Muscle of arm (tissue), 12 donors: ENCODE measurements around the gene RAB4A. TPM values are rescaled to one million over a fixed set of nuclear protein-coding genes. Genes with fewer than 3 reads are reported as not detected.
"Not testable (repeated sequence)": the region's sequence is repeated elsewhere in the genome, so short reads cannot be mapped to it uniquely, and the experiment has no call there.

Experiments
- DNase-seq: peaks from one replicate; pipeline ENCODE4 v3.0.0-alpha.2; 2013
- polyA plus RNA-seq, 12 donors: library from polyadenylated mRNA; unstranded; fragments of 120-200 nt; gene quantifications; one replicate each; pipeline ENCODE4 v1.2.1, GENCODE V29; 2013; ENCODE audit not compliant: insufficient read length in 12 of 12

RAB4A gene
- polyA plus RNA-seq, 12 donors = 37.2 to 64.2 (median 51.7) TPM; not detected in 1

DNA sequence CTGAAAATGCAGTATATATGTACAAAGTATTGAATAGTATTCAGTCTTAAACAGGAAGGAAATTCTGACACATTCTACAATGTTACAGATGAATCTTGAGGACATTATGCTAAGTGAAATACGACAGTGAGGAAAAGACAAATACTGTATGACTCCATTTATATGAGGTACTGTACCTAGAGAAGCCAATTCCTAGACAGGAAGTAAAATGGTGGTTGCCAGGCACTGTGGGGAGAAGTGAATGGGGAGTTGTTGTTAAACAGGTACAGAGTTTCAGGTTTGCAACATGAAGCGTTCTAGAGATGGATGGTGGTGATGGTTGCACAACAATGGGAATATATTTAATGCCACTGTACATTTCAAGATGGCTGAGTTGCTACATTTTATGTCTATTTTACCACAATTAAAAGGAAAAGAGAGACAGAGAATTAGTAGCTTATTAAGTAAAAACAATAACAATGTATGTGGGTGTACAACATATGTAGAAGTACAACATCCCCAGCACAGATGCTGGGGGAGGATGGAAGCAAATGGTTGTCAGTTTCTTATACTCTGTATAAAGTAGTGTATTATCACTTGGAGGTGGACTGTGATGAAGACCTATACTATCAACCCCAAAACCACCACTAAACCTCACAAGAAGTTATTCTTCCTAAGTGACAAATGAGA is 3.9 kb upstream of the RAB4A start:
- DNase-seq = no peak

DNA sequence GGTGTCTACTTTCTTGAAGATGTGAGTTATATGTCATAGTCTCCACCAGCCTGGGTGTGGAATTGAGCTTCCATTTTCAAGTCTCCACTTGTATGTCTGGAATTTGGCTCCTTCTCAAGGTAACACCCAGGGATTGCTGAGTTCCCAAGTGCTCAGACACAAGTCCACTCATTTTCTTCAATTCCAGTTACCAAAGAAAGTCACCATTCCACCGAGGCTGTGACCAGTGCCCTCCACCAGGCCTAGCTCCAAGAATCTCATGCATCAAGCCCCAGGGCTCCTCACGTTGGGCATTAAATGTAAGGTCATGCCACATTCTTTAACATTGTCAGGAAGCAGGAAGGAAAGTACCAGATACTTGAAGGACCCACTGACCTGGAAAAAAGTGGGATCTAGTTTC is 2.4 kb upstream of the RAB4A start:
- no peak for DNase-seq

DNA sequence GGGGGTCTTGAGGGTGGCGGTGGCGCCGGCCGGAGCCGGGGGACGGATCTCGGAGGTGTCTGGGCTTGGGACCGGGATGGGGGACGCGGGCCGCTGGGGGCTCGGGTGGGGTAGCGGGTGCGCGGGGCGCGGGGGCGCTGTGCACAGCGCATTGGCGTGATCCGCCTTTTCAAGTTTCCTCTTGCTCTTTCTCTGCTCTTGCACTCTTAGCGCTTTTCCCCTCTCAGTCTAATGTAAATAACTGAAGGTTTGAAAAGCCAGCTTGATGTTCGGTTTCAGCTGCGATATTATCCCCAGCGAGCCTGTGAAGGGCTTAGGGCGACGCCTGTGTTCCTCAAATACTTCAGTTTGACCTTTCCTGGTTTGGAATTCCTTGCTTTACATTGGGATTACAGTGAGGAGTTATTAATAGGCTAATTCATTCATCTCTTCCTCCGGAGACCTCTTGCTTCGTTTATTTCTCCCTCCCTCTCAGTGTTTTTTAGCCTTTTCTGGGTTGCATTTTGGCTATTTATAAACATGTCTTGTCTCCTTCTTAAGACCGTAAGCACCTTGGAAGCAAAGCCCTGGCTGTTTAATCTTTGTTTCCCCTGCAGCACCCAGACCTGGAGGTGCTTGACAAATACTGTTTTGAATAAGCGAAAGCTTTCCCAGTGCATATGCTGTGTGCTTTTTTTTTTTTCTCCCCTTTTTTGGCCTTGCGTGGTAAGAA is 693 bp downstream of the RAB4A start:
- DNase-seq = peak; percentile 49

DNA sequence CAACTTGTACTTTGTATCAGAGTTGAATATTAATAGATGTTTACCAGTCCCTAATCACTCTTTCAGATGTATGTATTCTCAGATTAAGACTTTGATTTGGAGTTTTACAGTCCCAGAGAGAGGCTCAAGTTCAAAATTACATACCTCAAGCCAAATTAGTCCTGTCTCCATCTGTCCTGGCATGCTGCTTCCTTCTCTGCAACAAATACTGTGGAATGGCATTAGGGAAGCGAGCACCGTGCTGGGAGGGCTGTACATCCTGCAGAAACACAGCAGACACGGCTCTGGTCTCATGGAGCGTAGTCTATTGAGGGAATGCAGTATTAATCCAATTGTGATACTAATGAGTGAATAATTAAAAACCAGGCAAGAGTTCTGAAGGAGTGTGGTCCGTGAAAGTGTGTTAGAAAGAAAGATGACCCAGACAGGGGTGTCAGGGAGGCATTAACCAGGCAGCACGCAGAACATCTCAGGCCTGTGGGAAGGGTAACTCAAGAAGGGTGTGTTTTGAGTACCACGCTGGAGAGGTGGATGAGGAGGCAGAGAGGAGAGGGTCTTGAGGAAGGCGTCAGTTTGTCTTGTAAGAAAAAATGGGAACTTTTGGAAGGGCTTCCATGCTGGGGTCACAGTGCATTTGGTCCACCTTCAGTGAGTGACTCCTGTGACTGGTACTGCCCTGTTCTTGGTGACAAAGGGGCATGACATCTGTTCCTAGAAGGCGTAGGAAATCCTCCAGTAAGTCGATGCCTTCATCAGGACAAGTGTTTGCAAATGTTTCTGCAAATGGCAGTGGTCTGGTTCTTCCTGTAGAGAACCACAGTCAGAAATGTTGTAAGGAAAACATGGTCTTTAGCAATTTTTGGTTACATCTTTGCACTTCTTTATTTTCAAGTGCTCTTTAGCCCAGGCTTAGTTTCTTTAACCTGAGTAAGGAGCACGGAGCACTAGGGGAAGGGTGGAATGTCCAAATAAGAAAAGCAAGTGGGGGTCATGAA is 1.6 kb downstream of the RAB4A start:
- DNase-seq = no peak

DNA sequence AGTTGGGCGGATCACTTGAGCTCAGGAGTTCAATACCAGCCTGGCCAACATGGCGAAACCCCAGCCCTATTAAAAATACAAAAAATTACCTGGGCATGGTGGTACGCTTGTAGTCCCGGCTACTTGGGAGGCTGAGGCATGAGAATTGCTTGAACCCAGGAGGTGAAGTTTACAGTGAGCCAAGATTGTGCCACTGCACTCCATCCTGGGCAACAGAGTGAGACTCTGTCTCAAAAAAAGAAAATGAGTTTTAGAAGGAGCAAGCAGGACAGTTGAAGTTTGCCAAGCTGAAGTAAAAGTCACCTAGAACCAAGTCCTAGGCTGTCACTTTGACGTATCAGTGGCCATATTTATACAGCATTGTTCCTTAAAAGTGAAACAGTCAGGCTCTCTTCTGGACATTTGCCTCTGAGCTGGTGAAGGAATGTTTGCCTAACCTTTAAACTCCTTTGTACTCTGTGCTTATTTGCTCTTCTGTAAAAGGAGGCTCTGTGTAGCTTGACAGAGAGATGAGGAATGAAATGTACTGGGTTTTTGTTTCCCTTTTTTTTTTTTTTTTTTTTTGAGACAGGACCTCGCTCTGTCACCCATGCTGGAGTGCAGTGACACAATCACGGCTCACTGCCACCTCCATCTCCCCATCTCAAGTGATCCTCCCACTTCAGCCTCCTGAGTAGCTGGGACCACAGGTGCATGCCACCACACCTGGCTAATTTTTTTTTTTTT is 2.8 kb downstream of the RAB4A start:
- DNase-seq = no peak

DNA sequence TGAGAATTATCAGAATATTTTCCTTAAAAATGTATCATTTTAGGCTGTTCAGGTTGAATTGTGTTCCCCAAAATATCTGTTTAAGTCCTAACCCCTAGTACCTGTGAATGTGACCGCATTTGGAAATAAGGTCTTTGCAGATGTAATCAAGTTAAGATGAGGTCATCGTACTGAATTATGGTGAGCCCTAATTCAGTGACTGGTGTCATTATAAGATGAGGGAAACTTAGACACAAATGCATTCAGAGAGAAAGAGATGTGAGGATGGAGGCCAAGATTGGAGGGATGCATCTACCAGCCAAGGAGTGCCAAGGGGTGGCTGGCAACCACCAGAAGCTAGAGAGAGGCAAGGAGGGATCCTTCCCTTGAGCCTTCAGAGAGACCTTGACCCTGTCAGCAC is 4.1 kb downstream of the RAB4A start:
- DNase-seq = no peak

DNA sequence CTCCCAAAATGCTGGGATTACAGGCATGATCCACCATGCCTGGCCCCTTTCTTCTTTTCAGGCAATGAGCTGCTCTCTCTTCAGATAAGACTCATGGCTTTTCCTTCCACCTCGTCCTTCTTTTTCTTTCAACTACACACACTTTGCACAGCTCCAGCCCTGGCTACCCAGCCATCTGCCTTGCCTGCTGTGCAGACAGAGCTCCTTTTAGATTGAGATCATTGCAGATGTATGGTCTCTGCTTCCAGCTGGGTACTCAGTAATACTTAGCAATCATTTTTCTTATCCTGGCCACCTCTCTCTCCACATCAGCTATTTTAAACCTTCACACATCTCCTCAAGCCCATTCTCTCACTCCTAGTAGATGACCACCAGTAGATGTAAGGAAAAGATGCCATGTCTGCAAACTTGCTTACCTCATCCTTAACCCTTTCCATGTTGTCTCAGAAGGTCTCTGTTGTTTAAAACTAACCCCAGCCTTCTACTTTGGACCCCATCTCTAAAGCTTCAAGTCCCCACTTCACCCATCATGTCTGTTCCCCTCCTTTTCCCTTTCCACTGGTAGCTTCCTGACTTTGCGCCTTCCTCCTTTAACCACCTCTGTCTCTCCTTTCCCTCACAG is 7.3 kb downstream of the RAB4A start:
- no peak for DNase-seq

DNA sequence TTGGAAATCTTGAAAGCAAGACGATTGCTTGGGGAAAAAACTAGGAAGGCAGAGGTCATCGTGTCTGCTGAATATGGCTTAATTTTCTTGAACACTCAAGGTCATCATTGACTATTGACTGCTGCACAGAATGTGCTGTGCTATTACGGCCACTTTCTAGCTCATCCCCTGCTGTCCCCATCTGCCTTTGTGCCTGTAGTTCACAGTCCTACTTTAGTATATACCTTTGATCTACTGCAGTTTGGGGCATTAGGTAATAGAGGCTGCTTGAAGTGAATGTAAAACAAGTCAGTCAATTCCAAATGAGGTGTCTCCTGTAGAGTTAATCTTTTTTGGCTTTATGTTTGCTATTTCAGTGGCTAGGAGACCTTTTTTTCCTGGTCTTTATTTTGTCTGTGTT is 8.3 kb downstream of the RAB4A start:
- DNase-seq = no peak

DNA sequence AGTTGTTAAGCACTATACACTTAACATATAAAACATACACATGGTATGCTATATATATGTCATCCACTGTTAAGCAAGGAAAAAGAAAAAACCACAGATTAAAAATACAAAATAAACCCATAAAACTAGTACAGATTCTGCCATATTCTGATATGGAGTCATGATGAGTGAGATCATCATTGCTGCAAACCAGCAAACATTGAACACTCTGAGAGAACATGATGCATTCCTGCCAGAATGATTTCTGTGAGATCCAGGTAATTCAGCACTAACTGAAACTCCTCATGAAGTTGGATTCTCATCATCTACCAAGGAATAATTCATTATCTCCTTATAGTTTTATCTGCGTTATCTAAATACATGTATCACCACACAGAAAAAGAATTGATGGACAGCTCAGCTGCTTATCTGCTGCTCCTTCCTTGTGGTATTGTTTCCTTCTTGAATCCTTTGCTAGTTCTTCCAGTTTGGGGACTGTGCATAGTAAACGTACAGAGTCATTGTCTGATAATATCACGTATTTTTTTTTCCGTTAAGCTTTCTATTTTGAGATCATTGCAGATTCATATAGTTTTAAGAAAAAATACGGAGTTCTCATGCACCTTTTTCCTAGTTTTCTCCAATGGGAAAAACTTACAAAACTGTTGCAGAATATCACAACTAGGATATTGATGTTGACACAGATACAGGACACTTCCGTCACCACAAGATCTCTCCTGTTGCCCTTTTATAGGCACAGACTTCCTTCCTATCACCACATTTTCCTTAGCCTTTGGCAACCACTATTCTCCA is 9.3 kb downstream of the RAB4A start:
- no peak for DNase-seq

DNA sequence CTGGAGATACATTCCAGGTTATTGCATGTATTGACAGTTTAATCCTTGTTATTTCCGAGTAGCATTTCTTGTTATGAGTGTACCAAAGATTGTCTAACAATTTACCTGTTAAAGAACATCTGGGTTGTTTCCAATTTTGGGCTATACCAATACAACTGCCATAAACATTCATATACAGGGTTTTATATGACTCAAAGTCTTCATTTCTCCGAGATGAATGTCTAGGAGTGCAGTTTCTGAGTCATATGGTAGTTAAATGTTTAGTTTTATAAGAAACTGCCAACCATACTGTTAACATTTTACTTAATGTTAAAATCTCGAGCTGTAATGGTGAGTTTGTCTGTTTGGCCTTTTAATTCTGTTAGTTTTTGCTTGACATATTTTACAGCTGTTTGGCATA is 10.0 kb downstream of the RAB4A start:
- DNase-seq = no peak

DNA sequence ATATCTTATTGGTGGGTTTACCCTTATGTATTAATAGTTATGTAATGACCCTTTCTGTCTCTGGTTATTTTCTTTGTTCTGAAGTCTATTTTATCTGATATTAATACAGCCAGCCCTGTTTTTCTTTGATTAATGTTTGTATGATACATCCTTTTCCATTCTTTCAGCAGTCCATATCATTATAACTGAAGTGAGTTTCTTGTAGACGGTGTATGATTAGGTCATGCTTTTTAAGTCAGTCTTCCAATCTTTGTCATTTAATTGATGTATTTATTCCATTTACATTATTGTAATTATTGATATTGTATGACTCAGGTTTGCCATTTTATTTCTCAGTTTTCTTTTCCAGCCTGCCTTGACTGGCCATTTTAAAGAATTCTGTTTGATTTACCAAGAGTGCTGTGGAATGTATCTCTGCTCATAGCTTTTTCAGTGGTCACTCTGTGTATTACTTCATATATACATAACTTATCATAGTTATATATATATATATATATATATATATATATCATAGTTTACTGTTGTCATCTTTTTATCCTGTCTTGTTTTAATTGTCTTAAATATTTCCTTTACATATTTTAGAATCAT is 10.5 kb downstream of the RAB4A start:
- DNase-seq = no peak

DNA sequence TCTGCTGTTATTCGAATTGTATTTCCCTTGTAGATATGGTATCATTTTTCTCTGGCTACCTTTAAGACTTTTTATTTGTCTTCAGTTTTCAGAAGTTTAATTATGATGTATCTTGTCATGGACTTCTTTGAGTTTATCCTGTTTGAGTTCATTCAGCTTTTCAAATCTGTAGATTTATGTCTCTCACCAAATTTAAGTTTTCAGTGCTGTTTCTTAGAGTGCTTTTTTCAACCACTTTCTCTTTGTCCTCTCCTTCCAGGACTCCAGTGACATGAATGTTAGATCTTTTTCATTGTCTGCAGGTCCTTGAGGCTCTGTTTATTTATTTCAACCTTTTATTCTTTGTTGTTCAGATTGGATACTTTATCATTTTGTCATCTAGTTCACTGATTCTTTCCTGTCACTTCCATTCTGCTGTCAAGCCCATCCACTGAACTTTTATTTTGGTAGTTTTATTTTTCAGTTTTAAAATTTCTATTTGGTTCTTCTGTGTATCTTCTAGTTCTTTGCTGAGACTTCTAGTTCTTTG is 11.4 kb downstream of the RAB4A start:
- no peak for DNase-seq

DNA sequence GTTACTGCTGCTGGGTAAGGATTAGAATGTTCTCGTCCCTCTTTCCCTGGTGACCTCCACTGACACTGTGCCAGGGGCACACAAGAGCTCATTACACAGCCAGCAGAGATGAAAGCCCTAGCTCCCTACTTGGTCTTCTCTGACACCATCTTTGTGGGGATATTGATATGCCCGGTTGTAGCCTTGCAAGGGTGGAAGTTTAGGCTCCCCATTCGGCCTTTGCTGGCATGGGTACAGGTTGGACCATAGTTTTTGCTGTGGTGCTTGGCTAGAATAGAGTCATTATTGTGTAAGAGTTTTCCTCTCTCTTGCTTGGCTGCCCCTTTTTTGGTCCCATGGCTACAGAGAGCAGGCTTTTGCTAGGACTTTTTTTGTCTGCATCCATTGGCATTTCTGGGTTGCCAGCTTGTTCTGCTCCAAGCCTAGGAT is 12.3 kb downstream of the RAB4A start:
- no peak for DNase-seq

DNA sequence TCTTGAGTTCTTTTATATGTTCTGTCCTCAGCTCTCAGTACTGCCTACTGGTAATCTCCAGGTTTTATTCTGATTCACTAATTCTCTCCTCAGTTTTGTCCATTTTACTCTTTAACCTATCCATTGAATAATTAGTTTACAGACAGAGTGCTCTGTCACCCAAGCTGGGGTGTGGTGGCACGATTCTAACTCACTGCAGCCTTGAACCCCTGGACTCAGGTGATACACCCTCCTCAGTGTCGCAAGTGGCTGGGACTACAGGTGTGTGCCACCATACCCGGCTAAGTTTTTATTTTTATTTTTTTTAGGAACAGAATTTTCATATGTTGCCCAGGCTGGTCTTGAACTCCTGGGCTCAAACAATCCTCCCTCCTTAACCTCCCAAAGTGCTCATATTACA is 14.0 kb downstream of the RAB4A start:
- no peak for DNase-seq

DNA sequence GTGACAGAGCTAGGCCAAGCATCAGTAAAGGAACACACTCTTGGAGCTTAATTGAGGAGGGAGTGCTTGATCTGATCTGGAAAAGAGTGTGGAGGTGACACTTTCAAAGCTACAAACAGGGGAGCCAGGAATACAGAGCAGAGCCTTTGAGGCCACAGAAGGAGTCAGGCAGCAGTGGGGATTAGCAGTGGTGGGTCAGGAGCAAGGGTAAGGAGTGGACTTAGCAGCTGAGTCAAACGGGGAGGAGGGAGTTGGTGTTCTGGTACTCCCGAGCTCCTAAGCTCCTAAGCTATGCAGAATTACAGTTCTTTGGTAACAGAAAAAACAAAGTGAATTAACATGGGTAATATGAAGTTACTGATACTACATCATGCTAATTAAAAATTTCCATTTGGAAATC is 14.5 kb downstream of the RAB4A start:
- DNase-seq = no peak

DNA sequence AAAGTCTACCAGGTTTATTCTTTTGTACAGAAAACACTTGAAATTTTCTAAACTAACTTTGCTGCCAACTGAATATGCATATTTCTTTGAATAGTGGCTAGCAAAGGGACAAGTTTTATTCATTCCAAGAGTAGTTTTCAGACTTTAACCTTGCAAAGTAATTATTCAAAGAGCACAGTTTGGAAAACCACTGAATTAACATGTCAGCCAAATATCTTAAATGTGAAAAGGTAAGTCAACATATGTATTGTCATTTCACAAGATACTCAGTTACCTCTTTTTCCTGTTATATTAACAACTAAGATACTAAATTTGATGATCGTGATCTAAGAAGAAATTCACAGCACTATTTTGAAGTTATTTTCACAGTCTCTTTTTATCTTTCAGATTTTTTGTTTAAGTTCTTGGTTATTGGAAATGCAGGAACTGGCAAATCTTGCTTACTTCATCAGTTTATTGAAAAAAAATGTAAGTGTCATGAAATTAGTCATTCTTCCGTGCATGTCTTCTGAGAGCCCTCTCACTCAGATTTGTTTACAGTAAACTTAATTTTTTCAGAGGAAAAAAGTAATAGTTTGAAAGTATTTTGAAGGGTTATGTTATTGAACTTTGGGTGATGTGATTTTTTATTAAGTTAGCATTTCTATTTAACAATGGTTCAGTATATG is 15.3 kb downstream of the RAB4A start:
- DNase-seq = no peak

DNA sequence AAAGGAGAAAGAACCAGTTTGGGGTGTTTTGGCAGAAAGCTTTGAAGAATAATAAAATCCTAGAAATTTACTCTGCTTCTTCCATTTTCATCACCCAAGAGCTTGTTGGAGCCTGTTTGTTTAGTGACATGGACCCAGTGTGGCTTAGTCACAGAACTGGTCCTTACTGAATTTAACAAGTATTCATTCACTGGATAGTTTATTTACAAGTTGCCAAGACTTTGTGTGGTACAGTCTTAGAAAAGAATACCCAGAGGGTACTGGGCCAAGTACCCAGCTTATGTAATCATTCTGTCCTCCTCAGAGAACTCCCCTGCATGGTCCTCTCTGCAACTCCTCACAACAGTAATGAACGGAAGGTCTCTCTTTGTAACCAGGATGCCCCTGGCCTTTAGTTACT is 16.4 kb downstream of the RAB4A start:
- DNase-seq = no peak

DNA sequence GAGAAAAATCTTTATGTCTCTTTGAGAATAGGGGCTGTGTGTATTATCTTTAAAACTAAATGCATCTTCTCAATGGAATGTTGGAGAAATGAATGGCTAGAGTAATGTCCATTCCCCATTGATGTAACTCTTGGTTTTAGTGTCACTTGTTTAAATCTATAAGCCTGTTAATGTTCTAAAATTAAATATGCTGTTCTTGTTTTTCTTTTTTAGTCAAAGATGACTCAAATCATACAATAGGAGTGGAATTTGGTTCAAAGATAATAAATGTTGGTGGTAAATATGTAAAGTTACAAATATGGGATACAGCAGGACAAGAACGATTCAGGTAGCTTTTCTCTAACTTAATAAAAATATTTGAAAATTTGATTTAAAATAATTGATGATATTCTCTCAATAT is 17.6 kb downstream of the RAB4A start:
- DNase-seq = no peak

DNA sequence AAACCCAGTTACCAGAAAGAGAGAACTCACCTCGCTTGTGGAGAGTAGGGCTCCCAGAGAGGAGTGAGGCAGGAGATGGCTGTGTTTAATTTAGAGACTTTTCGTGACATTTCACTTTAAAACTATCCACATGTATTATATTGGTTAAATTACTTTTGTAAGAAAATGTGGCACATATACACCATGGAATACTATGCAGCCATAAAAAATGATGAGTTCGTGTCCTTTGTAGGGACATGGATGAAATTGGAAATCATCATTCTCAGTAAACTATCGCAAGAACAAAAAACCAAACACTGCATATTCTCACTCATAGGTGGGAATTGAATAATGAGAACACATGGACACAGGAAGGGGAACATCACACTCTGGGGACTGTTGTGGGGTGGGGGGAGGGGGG is 20.8 kb downstream of the RAB4A start:
- not testable (repeated sequence) for DNase-seq
